Esophagus squamous epithelium (tissue), 5 donors: ENCODE data around the gene ESYT2. TPM values are rescaled to one million over a fixed set of nuclear protein-coding genes. Genes with fewer than 3 reads are reported as not detected.

Experiments
- DNase-seq: peaks from one replicate; lab custom pipeline; 2025; lab: John Stamatoyannopoulos, UW
- H3K27ac ChIP-seq, 4 donors: fragments of 200-600 bp; sonication (generic); one replicate each; pipeline ENCODE4 v1.5.1; 2016 to 2019; ENCODE audit warnings: mild to moderate bottlenecking in 1 of 4
- H3K27me3 ChIP-seq, 4 donors: fragments of 200-600 bp; sonication (generic); 1 replicate in 3 of 4; 2 replicates in 1 of 4; pipeline versions ENCODE4 v1.5.1 to v1.6.0; 2017 to 2021; ENCODE audit warnings: antibody characterized with exemption in 1 of 4
- H3K36me3 ChIP-seq, 3 donors: fragments of 200-600 bp; sonication (generic); one replicate each; pipeline ENCODE4 v1.5.1; 2016 to 2019
- H3K4me1 ChIP-seq, 3 donors: fragments of 200-600 bp; sonication (generic); one replicate each; pipeline ENCODE4 v1.5.1; 2017 to 2019
- H3K4me3 ChIP-seq, 4 donors: fragments of 200-600 bp; sonication (generic); 1 replicate in 3 of 4; 2 replicates in 1 of 4; pipeline ENCODE4 v1.5.1; 2016 to 2019; ENCODE audit warnings: mild to moderate bottlenecking in 2 of 4, moderate library complexity in 1 of 4
- H3K9me3 ChIP-seq, 3 donors: fragments of 200-600 bp; sonication (generic); one replicate each; pipeline ENCODE4 v1.5.1; 2016 to 2019
- POLR2A ChIP-seq, 4 donors: fragments of 450-650 bp; IDR thresholded peaks; one replicate each; pipeline ENCODE4 v1.6.1; 2017; ENCODE audit warnings: antibody characterized with exemption in 4 of 4, mild to moderate bottlenecking in 4 of 4, moderate library complexity in 3 of 4
- WGBS, 2 donors: methylation state at CpG; one replicate each; pipeline ENCODE4 v1.1.5; 2018; 5-methylcytosine and 5-hydroxymethylcytosine counted together
- intact Hi-C: fragments of 100-400 bp; cut with DNase I; formaldehyde crosslinking; loops from one replicate; pipeline ENCODE4 v1.15.0; 2022
- total RNA-seq, 4 donors: library from RNA; depleted of rRNA; stranded (reverse); fragments of >200 nt; gene quantifications; one replicate each; pipeline ENCODE4 v1.1.0, GENCODE V29; 2016
- TF ChIP-seq, protein P1 (sequence below), 6 experiments: fragments of 450-650 bp in 4 of 6; fragments of 200-600 bp in 2 of 6; sonication (generic) in 2 of 6; IDR thresholded peaks; one replicate each; pipeline ENCODE4 v1.5.1; 2016 to 2019; ENCODE audit warnings: antibody characterized with exemption in 6 of 6, mild to moderate bottlenecking in 4 of 6, moderate library complexity in 4 of 6
- donor health status: DM: yes; HTN: yes; CAD: no.

The ESYT2 gene
- total RNA-seq, 4 donors from 2014 or later: 52.1 to 94.2 (median 60.5) TPM

GRCh38 chr7:158816995-158817394 is 12.3 kb downstream of the ESYT2 start:
- H3K36me3 ChIP-seq: no peaks in the 10 kb centered on the region
- intact Hi-C loops: no loop called here
- DNase-seq: no peak
- peak overlapping the region in 3 of 4 donors; percentile 15 to 42 (median 17) for H3K4me3 ChIP-seq
- H3K4me1 ChIP-seq: peaks cover 56 to 89% (median 75%) of the 10 kb centered on the region in 3 donors
- TF ChIP-seq POLR2A (IDR thresholded peaks at IDR 0.05): no peak
- TF ChIP-seq, protein P1, sequence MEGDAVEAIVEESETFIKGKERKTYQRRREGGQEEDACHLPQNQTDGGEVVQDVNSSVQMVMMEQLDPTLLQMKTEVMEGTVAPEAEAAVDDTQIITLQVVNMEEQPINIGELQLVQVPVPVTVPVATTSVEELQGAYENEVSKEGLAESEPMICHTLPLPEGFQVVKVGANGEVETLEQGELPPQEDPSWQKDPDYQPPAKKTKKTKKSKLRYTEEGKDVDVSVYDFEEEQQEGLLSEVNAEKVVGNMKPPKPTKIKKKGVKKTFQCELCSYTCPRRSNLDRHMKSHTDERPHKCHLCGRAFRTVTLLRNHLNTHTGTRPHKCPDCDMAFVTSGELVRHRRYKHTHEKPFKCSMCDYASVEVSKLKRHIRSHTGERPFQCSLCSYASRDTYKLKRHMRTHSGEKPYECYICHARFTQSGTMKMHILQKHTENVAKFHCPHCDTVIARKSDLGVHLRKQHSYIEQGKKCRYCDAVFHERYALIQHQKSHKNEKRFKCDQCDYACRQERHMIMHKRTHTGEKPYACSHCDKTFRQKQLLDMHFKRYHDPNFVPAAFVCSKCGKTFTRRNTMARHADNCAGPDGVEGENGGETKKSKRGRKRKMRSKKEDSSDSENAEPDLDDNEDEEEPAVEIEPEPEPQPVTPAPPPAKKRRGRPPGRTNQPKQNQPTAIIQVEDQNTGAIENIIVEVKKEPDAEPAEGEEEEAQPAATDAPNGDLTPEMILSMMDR (IDR thresholded peaks at IDR 0.05): peak in 1 of 6 experiments; percentile 21
- no peaks in the 10 kb centered on the region for H3K27me3 ChIP-seq
- H3K27ac ChIP-seq: peak overlapping the region; percentile 91 to 97 (median 94)
- no peaks in the 10 kb centered on the region for H3K9me3 ChIP-seq
- WGBS, 2 donors: 12 to 30% methylated on average over 2 of the region's 2 CpGs

GRCh38 chr7:158816271-158816670 is 13.0 kb downstream of the ESYT2 start:
- Histone ChIP-seq H3K4me3 (peak overlapping the region in 3 of 4 donors; percentile 15 to 42 (median 17)), H3K4me1 (peaks cover 63 to 89% (median 75%) of the 10 kb centered on the region in 3 donors), H3K36me3 (no peaks in the 10 kb centered on the region), H3K27ac (peak overlapping the region; percentile 91 to 97 (median 94)), H3K27me3 (no peaks in the 10 kb centered on the region), H3K9me3 (no peaks in the 10 kb centered on the region)
- WGBS, 2 donors: 54 to 59% methylated on average over 3 of the region's 3 CpGs
- intact Hi-C loops: no loop called here
- DNase-seq: no peak
- no peak for TF ChIP-seq POLR2A (IDR thresholded peaks at IDR 0.05)
- TF ChIP-seq, protein P1 (IDR thresholded peaks at IDR 0.05): no peak

DNA sequence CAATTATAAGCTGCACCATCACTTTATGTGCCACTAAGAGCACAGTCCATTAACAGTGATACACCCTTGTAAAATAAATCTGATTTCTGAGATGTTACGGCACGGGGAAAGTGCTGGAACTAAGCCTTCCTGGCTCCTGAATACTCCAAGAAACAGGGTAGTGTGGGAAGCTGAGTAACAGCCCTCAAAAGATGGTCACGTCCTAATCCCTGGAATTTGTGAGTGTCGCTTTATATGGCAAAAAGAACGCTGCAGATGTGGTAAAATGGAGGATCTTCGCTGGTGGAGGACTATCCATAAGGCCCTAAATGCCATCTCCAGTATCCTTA is 13.5 kb downstream of the ESYT2 start:
- TF ChIP-seq, protein P1 (IDR thresholded peaks at IDR 0.05): no peak
- TF ChIP-seq POLR2A (IDR thresholded peaks at IDR 0.05): no peak
- WGBS, 2 donors: 78 to 83% methylated on average over 6 of the region's 6 CpGs
- no peaks in the 10 kb centered on the region for H3K36me3 ChIP-seq
- intact Hi-C loops: no loop called here
- H3K4me1 ChIP-seq: peaks cover 59 to 89% (median 75%) of the 10 kb centered on the region in 3 donors
- DNase-seq: no peak
- H3K4me3 ChIP-seq: no peak overlapping the region
- no peaks in the 10 kb centered on the region for H3K9me3 ChIP-seq
- no peaks in the 10 kb centered on the region for H3K27me3 ChIP-seq
- H3K27ac ChIP-seq: peak overlapping the region; percentile 91 to 97 (median 94)

GRCh38 chr7:158815083-158815799 is 14.1 kb downstream of the ESYT2 start:
- DNase-seq: no peak

GRCh38 chr7:158814637-158815036 is 14.7 kb downstream of the ESYT2 start:
- 100% methylated on average over 2 of the region's 2 CpGs for WGBS, 2 donors
- peak overlapping the region; percentile 20 to 97 (median 94) for H3K27ac ChIP-seq
- peaks cover 55 to 89% (median 69%) of the 10 kb centered on the region in 3 donors for H3K4me1 ChIP-seq

More at GRCh38 chr7:158815083-158815799, 14.1 kb downstream of the ESYT2 start:
- peaks cover 0 to 5% (median 0%) of the 10 kb centered on the region in 3 donors for H3K36me3 ChIP-seq
- no peaks in the 10 kb centered on the region for H3K9me3 ChIP-seq
- H3K4me3 ChIP-seq: no peak overlapping the region
- 67 to 68% methylated on average over 7 of the region's 7 CpGs for WGBS, 2 donors
- intact Hi-C loops: no loop called here
- H3K27me3 ChIP-seq: no peaks in the 10 kb centered on the region
- H3K4me1 ChIP-seq: peaks cover 55 to 89% (median 74%) of the 10 kb centered on the region in 3 donors
- peak overlapping the region; percentile 91 to 97 (median 94) for H3K27ac ChIP-seq
- TF ChIP-seq, protein P1 (IDR thresholded peaks at IDR 0.05): no peak
- TF ChIP-seq POLR2A (IDR thresholded peaks at IDR 0.05): no peak

More at GRCh38 chr7:158814637-158815036, 14.7 kb downstream of the ESYT2 start:
- no peaks in the 10 kb centered on the region for H3K27me3 ChIP-seq
- H3K36me3 ChIP-seq: peaks cover 0 to 8% (median 0%) of the 10 kb centered on the region in 3 donors
- intact Hi-C loops: no loop called here
- H3K9me3 ChIP-seq: no peaks in the 10 kb centered on the region
- DNase-seq: no peak
- TF ChIP-seq POLR2A (IDR thresholded peaks at IDR 0.05): no peak
- TF ChIP-seq, protein P1 (IDR thresholded peaks at IDR 0.05): no peak
- H3K4me3 ChIP-seq: no peak overlapping the region
